K562 (cell line): ENCODE data around the gene CRYBB1. TPM values are rescaled to one million over a fixed set of nuclear protein-coding genes. Genes with fewer than 3 reads are reported as not detected.

ENCODE experiments used
- ATAC-seq: fragments of 200-7000 bp; cut with Tn5 transposase; 3 replicates; pipeline ENCODE4 v1.9.1; 2020; ENCODE audit warnings: moderate library complexity
- BruUV-seq: library from RNA; stranded (reverse); fragments of 400-500 nt; replicated peaks from 2 replicates; lab custom pipeline; 2021; lab: Mats Ljungman, UMichigan
- CTCF ChIA-PET: fragments of 300-600 bp; formaldehyde crosslinking; extraction: SDS; loops from one replicate; lab custom pipeline; 2021; ENCODE audit warnings: low intra/inter-chr PET ratio; lab: Yijun Ruan, JAX
- POLR2A ChIA-PET: fragments of 300-600, 350-650 bp; sonication (Branson Sonifier 250); formaldehyde crosslinking; extraction: SDS; loops from one replicate; lab custom pipeline; 2021; ENCODE audit warnings: antibody characterized with exemption, inconsistent platforms; lab: Yijun Ruan, JAX
- DNase-seq, 4 experiments: peaks; one replicate each; pipeline versions ENCODE4 v3.0.0 to v3.0.0-alpha.2; 2011 to 2018; ENCODE audit warnings: low spot score in 3 of 4, mixed read lengths in 3 of 4; ENCODE audit errors: extremely low read depth in 1 of 4
- FAIRE-seq: peaks from 2 replicates; lab custom pipeline; 2011; peaks lifted over from hg19 to GRCh38; lab: Jason Lieb, UNC
- H2AFZ ChIP-seq: 2 replicates; pipeline ENCODE4 v1.6.0; 2011; ENCODE audit warnings: low read depth, low read length, control low read depth, inconsistent platforms
- H3K27ac ChIP-seq: fragments of 200-600 bp; 3 replicates; pipeline ENCODE4 v1.8.0; 2011; ENCODE audit warnings: low read depth, mild to moderate bottlenecking, control low read depth, inconsistent platforms, low read length, moderate library complexity, mixed read lengths; ENCODE audit errors: extremely low read depth
- H3K27me3 ChIP-seq, 2 experiments: fragments of 300-600 bp in 1 of 2; 2 replicates in 1 of 2; 3 replicates in 1 of 2; pipeline versions ENCODE4 v1.6.0 to v1.8.0; 2011; ENCODE audit warnings: inconsistent platforms in 2 of 2, low read length in 2 of 2, mild to moderate bottlenecking in 1 of 2, mixed read lengths in 1 of 2, moderate library complexity in 1 of 2; ENCODE audit not compliant: control insufficient read depth in 2 of 2, insufficient read depth in 2 of 2
- H3K36me3 ChIP-seq: fragments of 300-600 bp; 3 replicates; pipeline ENCODE4 v1.8.0; 2011; ENCODE audit warnings: mild to moderate bottlenecking, low read length, inconsistent platforms; ENCODE audit not compliant: control insufficient read depth, insufficient read depth
- H3K4me1 ChIP-seq, 2 experiments: fragments of 200-600 bp in 1 of 2; replicated peaks in 1 of 2; 2 replicates in 1 of 2; 3 replicates in 1 of 2; pipeline versions ENCODE4 v1.5.1 to v1.8.0; 2011; ENCODE audit warnings: inconsistent platforms in 2 of 2, low read length in 2 of 2, mild to moderate bottlenecking in 1 of 2, mixed read lengths in 1 of 2, moderate library complexity in 1 of 2; ENCODE audit not compliant: control insufficient read depth in 2 of 2, insufficient read depth in 2 of 2
- H3K4me2 ChIP-seq: 2 replicates; pipeline ENCODE4 v1.6.1; 2011; ENCODE audit warnings: low read length, control low read depth, inconsistent platforms, mixed read lengths; ENCODE audit not compliant: insufficient read depth
- H3K4me3 ChIP-seq: fragments of 200-600 bp; sonication (generic), shearing (Covaris generic); 2 replicates; pipeline ENCODE4 v1.5.1; 2016; ENCODE audit warnings: control low read depth, inconsistent platforms
- H3K79me2 ChIP-seq: fragments of 200-600 bp; 3 replicates; pipeline ENCODE4 v1.8.0; 2011; ENCODE audit warnings: low read length, inconsistent platforms; ENCODE audit not compliant: control insufficient read depth, insufficient read depth
- H3K9ac ChIP-seq, 2 experiments: 2 replicates each; pipeline versions ENCODE4 v1.6.0 to v1.6.1; 2011; ENCODE audit warnings: low read depth in 2 of 2, low read length in 2 of 2, control low read depth in 1 of 2, inconsistent platforms in 1 of 2, mild to moderate bottlenecking in 1 of 2, mixed read lengths in 1 of 2; ENCODE audit not compliant: insufficient read depth in 1 of 2
- H3K9me1 ChIP-seq: one replicate; pipeline ENCODE4 v1.6.0; 2011; ENCODE audit warnings: inconsistent platforms, mild to moderate bottlenecking, low read length, moderate library complexity; ENCODE audit not compliant: control insufficient read depth, insufficient read depth
- H3K9me3 ChIP-seq: replicated peaks from 2 replicates; pipeline ENCODE4 v1.5.1; 2011; ENCODE audit warnings: low read depth, low read length, inconsistent platforms; ENCODE audit not compliant: control insufficient read depth, insufficient read depth
- H4K20me1 ChIP-seq: replicated peaks from 2 replicates; pipeline ENCODE4 v1.6.1; 2011; ENCODE audit warnings: low read length, inconsistent platforms, mixed read lengths; ENCODE audit not compliant: control insufficient read depth, insufficient read depth
- ARHGAP35 ChIP-seq: fragments of 450-650 bp; IDR thresholded peaks from 2 replicates; pipeline ENCODE4 v1.6.1; 2018; ENCODE audit not compliant: partially characterized antibody
- ATF7 ChIP-seq: fragments of 450-650 bp; IDR thresholded peaks from 2 replicates; pipeline ENCODE4 v1.7.1; 2014; ENCODE audit warnings: mild to moderate bottlenecking, moderate library complexity
- HEY1 ChIP-seq: fragments of 250-450 bp; sonication (Bioruptor Pico); IDR thresholded peaks from 2 replicates; pipeline ENCODE4 v1.5.0; 2020; ENCODE audit warnings: mild to moderate bottlenecking, moderate library complexity, borderline replicate concordance
- MTA1 ChIP-seq: fragments of 450-650 bp; IDR thresholded peaks from 2 replicates; pipeline ENCODE4 v1.6.1; 2017; ENCODE audit warnings: borderline replicate concordance
- SMAD3 ChIP-seq: fragments of 450-650 bp; formaldehyde crosslinking; conservative IDR thresholded peaks from 2 replicates; pipeline ENCODE4 v1.4.0; 2020; ENCODE audit warnings: mild to moderate bottlenecking
- STAT5A ChIP-seq: IDR thresholded peaks from 2 replicates; pipeline ENCODE4 v1.6.1; 2012; ENCODE audit warnings: low read length, inconsistent platforms, borderline replicate concordance
- ZNF766 ChIP-seq: fragments of 200-800 bp; sonication (Bioruptor generic); conservative IDR thresholded peaks from 2 replicates; pipeline ENCODE4 v1.6.1; 2016; ENCODE audit warnings: missing genetic modification characterization, missing compliant biosample characterization
- WGBS: fragments of 100-300 bp; shearing (Covaris generic); methylation state at CpG from one replicate; pipeline ENCODE4 v1.1.6; 2016; ENCODE audit warnings: low coverage, mixed read lengths; ENCODE audit not compliant: insufficient coverage; ENCODE audit errors: missing lambda C conversion rate; 5-methylcytosine and 5-hydroxymethylcytosine counted together
- in situ Hi-C: fragments of 300-500 bp; cut with MboI; formaldehyde crosslinking; loops from 4 replicates; pipeline ENCODE4 v1.15.0; 2018; ENCODE audit warnings: inconsistent platforms, mixed read lengths
- intact Hi-C: fragments of 100-400 bp; cut with micrococcal nuclease; formaldehyde crosslinking; loops from 2 replicates; pipeline ENCODE4 v1.14.2; 2022
- polyA plus RNA-seq, 8 experiments: library from polyadenylated mRNA; depleted of rRNA in 4 of 8; stranded (reverse) in 5 of 8; unstranded in 3 of 8; fragments of >200 nt; fragmentation: Nextera tagmentation in 2 of 8; fragmentation: Illumina TruSeq in 1 of 8; extraction: Ambion mirVana in 2 of 8; extraction: Trizol in 1 of 8; gene quantifications; 2 replicates each; pipeline versions ENCODE4 v1.2.1 to v1.2.3, GENCODE V29; 2011 to 2014; ENCODE audit warnings: inconsistent platforms in 1 of 8, missing spikeins in 1 of 8
- total RNA-seq, 7 experiments: library from RNA; depleted of rRNA in 6 of 7; stranded (reverse); fragments of >200 nt in 6 of 7; fragmentation: Illumina TruSeq in 2 of 7; extraction: Trizol in 2 of 7; gene quantifications; 2 replicates each; pipeline versions ENCODE4 v1.2.1 to v1.2.3, GENCODE V29; 2011 to 2021; ENCODE audit warnings: low replicate concordance in 1 of 7
- TF ChIP-seq, protein P1 (sequence below): fragments of 250-450 bp; sonication (Bioruptor Pico); IDR thresholded peaks from 2 replicates; pipeline ENCODE4 v1.5.0; 2020; ENCODE audit warnings: mild to moderate bottlenecking
- TF ChIP-seq, protein P2 (sequence below): fragments of 200-400 bp; formaldehyde crosslinking; IDR thresholded peaks from 2 replicates; pipeline ENCODE4 v1.6.1; 2017; ENCODE audit warnings: mild to moderate bottlenecking, low read depth, low read length, moderate library complexity
- TF ChIP-seq, protein P3 (sequence below): fragments of 250-450 bp; sonication (Bioruptor Pico); IDR thresholded peaks from 2 replicates; pipeline ENCODE4 v1.8.0; 2021; ENCODE audit warnings: moderate library complexity, mild to moderate bottlenecking, inconsistent platforms

Gene CRYBB1
- total and polyA plus RNA-seq, 9 of the 15 experiments (the other 6 are each of a cell fraction or from before 2014, with no cell fraction given): 0.16 to 0.45 (median 0.33) TPM; not detected in 2

DNA sequence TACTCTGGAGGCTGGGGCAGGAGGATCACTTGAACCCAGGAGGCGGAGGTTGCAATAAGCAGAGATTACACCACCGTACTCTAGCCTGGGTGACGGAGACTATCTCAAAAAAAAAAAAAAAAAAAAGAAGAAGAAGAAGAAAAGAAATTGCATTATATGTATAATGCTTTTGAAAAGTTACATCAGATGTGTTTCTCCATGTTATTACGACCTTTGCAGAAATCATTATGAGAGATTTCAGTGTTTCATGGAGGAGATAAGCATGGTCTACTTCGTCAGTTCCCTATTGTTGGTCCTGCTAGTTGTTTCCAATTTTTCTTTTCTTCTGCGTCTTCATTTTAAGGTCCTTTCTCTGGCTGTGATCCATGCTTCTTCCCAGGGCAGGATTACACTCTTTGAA, 42.5 kb upstream of the CRYBB1 start:
- no peak for FAIRE-seq

More for the DNA sequence above, 42.5 kb upstream of the CRYBB1 start:
- H3K27me3 ChIP-seq: no peaks in the 10 kb centered on the region; a peak in 1 of 5 replicates
- H3K9me3 ChIP-seq: no peaks in the 10 kb centered on the region
- ChIA-PET POLR2A (no interaction called here), CTCF (interaction anchor here (0.6 kb wide), 1 partner anchor 149 kb away, joined by 6 read pairs; no protein-coding TSS in a partner anchor)
- ATAC-seq (no peak), DNase-seq (no peak)
- H3K27ac ChIP-seq: no peak overlapping the region
- in situ Hi-C loops: loop anchor here (5.0 kb wide), 1 partner anchor 263 kb away; no protein-coding TSS in a partner anchor
- no peak overlapping the region for H3K9ac ChIP-seq
- no peaks in the 10 kb centered on the region for H3K79me2 ChIP-seq
- no TSS peak for BruUV-seq
- H2AFZ ChIP-seq: peak overlapping the region; percentile 73
- no peak overlapping the region for H3K4me2 ChIP-seq
- peaks cover 13 to 22% of the 10 kb centered on the region in 2 experiments; a peak in 4 of 5 replicates for H3K4me1 ChIP-seq
- no peaks in the 10 kb centered on the region for H3K36me3 ChIP-seq
- no peaks in the 10 kb centered on the region for H3K9me1 ChIP-seq
- no peak overlapping the region for H3K4me3 ChIP-seq
- TF ChIP-seq MTA1 (no peak), STAT5A (no peak), ZNF766 (CRISPR knock-in tag) (no peak), ATF7 (no peak), ARHGAP35 (no peak), HEY1 (no peak), SMAD3 (CRISPR knock-in tag) (no peak)
- TF ChIP-seq, protein P1, sequence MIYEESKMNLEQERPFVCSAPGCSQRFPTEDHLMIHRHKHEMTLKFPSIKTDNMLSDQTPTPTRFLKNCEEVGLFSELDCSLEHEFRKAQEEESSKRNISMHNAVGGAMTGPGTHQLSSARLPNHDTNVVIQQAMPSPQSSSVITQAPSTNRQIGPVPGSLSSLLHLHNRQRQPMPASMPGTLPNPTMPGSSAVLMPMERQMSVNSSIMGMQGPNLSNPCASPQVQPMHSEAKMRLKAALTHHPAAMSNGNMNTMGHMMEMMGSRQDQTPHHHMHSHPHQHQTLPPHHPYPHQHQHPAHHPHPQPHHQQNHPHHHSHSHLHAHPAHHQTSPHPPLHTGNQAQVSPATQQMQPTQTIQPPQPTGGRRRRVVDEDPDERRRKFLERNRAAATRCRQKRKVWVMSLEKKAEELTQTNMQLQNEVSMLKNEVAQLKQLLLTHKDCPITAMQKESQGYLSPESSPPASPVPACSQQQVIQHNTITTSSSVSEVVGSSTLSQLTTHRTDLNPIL (CRISPR knock-in tag): no peak
- TF ChIP-seq, protein P2, sequence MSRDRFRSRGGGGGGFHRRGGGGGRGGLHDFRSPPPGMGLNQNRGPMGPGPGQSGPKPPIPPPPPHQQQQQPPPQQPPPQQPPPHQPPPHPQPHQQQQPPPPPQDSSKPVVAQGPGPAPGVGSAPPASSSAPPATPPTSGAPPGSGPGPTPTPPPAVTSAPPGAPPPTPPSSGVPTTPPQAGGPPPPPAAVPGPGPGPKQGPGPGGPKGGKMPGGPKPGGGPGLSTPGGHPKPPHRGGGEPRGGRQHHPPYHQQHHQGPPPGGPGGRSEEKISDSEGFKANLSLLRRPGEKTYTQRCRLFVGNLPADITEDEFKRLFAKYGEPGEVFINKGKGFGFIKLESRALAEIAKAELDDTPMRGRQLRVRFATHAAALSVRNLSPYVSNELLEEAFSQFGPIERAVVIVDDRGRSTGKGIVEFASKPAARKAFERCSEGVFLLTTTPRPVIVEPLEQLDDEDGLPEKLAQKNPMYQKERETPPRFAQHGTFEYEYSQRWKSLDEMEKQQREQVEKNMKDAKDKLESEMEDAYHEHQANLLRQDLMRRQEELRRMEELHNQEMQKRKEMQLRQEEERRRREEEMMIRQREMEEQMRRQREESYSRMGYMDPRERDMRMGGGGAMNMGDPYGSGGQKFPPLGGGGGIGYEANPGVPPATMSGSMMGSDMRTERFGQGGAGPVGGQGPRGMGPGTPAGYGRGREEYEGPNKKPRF: no peak
- TF ChIP-seq, protein P3, sequence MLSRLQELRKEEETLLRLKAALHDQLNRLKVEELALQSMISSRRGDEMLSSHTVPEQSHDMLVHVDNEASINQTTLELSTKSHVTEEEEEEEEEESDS (CRISPR knock-in tag): no peak
- H4K20me1 ChIP-seq: no peaks in the 10 kb centered on the region
- 68% methylated on average over 5 of the region's 6 CpGs for WGBS
- intact Hi-C loops: no loop called here
